Measurements from ENCODE around the gene PDE3A.
A peak's percentile ranks its signal among the peaks of the same experiment; 100 is the strongest.

The PDE3A gene

DNA sequence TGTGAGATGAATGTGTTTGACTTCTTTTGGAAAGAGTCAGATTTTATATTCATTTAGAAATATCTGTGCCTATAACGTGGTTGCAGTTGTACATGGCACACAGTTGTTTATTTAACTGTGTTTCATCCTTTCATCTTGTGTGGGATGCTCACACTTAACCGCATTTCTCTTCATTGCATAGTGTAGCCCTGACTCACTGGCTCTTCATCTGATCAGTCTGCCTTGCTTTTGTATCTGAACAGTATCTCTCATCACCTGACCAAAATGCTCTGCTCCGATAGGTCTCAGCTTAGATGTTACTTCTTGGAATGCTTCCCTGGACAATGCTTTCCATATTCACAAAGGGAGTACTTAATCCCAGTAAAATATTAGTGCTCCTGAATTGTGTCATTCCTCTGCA, 83.4 kb downstream of the PDE3A start:
- DNase-seq (ENCODE audit: low read depth in 2 of 2): peak; percentile 62 to 94
- TF ChIP-seq, protein P1, sequence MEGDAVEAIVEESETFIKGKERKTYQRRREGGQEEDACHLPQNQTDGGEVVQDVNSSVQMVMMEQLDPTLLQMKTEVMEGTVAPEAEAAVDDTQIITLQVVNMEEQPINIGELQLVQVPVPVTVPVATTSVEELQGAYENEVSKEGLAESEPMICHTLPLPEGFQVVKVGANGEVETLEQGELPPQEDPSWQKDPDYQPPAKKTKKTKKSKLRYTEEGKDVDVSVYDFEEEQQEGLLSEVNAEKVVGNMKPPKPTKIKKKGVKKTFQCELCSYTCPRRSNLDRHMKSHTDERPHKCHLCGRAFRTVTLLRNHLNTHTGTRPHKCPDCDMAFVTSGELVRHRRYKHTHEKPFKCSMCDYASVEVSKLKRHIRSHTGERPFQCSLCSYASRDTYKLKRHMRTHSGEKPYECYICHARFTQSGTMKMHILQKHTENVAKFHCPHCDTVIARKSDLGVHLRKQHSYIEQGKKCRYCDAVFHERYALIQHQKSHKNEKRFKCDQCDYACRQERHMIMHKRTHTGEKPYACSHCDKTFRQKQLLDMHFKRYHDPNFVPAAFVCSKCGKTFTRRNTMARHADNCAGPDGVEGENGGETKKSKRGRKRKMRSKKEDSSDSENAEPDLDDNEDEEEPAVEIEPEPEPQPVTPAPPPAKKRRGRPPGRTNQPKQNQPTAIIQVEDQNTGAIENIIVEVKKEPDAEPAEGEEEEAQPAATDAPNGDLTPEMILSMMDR (IDR thresholded peaks at IDR 0.05; ENCODE audit: low read depth, low read length): no peak

GRCh38 chr12:20452496-20453010, 84.2 kb downstream of the PDE3A start:
- TF ChIP-seq, protein P1 (IDR thresholded peaks at IDR 0.05; ENCODE audit: low read depth, low read length): no peak
- H3K4me3 ChIP-seq (replicated peaks in 1 of 2; ENCODE audit: low read depth in 2 of 2, low read length in 2 of 2): no peak overlapping the region
- DNase-seq (ENCODE audit: low read depth in 2 of 2): no peak

More for the DNA sequence above, 83.4 kb downstream of the PDE3A start:
- H3K4me3 ChIP-seq (replicated peaks in 1 of 2; ENCODE audit: low read depth in 2 of 2, low read length in 2 of 2): no peak overlapping the region

- no peak overlapping the region for H3K4me3 ChIP-seq (replicated peaks in 1 of 2; ENCODE audit: low read depth in 2 of 2, low read length in 2 of 2)
- DNase-seq (ENCODE audit: low read depth in 2 of 2): no peak
Measured at GRCh38 chr12:20453756-20454310, 85.5 kb downstream of the PDE3A start.

GRCh38 chr12:20455001-20455706, 86.8 kb downstream of the PDE3A start:
- DNase-seq (ENCODE audit: low read depth in 2 of 2): peak in 1 of 2 donors; percentile 72
- TF ChIP-seq, protein P1 (IDR thresholded peaks at IDR 0.05; ENCODE audit: low read depth, low read length): no peak
- H3K4me3 ChIP-seq (replicated peaks in 1 of 2; ENCODE audit: low read depth in 2 of 2, low read length in 2 of 2): no peak overlapping the region

More at GRCh38 chr12:20453756-20454310, 85.5 kb downstream of the PDE3A start:
- TF ChIP-seq, protein P1 (IDR thresholded peaks at IDR 0.05; ENCODE audit: low read depth, low read length): no peak

GRCh38 chr12:20457582-20457981, 89.2 kb downstream of the PDE3A start:
- no peak for DNase-seq (ENCODE audit: low read depth in 2 of 2)
- no peak overlapping the region for H3K4me3 ChIP-seq (replicated peaks in 1 of 2; ENCODE audit: low read depth in 2 of 2, low read length in 2 of 2)
- TF ChIP-seq, protein P1 (IDR thresholded peaks at IDR 0.05; ENCODE audit: low read depth, low read length): no peak

- no peak for DNase-seq (ENCODE audit: low read depth in 2 of 2)
- no peak overlapping the region for H3K4me3 ChIP-seq (replicated peaks in 1 of 2; ENCODE audit: low read depth in 2 of 2, low read length in 2 of 2)
- TF ChIP-seq, protein P1 (IDR thresholded peaks at IDR 0.05; ENCODE audit: low read depth, low read length): no peak
Measured at GRCh38 chr12:20458011-20458410, 89.7 kb downstream of the PDE3A start.

Measured in cardiac fibroblast (primary cell).